Measurements from ENCODE around the gene OXLD1.

Gene OXLD1

DNA sequence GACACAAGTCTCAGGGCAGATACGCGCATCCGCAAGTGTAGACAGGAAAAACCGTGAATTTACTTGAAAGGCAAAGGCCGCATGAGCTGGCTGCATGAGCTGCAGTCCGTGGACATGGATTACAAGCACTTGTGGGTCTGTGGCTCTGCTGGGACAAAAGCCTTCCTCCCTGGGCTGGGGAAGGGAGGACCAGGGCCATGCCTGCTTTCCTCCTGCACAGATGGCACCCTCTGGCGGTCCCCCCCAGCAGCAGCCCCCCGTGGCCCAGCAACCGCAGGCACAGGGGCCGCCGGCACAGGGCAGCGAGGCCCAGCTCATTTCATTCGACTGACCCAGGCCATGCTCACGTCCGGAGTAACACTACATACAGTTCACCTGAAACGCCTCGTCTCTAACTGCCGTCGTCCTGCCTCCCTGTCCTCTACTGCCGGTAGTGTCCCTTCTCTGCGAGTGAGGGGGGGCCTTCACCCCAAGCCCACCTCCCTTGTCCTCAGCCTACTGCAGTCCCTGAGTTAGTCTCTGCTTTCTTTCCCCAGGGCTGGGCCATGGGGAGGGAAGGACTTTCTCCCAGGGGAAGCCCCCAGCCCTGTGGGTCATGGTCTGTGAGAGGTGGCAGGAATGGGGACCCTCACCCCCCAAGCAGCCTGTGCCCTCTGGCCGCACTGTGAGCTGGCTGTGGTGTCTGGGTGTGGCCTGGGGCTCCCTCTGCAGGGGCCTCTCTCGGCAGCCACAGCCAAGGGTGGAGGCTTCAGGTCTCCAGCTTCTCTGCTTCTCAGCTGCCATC lies 35.1 kb upstream of the OXLD1 start:
- DNase-seq: no peak

DNA sequence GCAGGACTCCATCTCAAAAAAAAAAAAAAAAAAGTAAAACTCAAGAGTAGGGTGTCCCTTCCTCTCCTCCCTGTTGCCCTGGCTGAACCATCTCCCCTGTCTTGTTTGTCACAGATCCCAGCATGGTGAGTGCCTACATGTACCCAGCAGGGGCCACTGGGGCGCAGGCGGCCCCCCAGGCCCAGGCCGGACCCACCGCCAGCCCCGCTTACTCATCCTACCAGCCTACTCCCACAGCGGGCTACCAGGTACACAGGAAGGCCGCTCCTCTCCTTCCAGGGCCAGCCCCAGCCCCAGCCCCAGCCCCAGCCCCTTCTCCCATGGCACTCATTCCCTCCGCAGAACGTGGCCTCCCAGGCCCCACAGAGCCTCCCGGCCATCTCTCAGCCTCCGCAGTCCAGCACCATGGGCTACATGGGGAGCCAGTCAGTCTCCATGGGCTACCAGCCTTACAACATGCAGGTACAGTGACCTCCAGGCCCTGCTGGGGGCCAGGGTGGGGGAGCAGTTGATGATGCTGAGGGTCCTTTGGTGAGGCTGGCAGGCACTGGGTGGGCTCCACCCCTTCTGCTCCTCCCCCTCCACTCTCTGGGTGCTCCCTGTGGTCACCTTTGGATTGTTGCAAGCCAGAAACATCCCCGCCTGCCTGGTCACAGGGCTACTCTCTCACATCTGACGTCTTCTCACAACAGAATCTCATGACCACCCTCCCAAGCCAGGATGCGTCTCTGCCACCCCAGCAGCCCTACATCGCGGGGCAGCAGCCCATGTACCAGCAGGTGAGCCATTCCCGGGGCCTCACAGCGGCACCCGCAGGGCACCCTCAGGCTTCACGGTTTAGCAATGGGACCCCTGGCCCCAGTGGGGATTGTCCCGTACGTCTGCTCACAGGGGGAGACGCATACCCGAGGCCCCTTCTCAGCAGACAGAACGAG lies 34.2 kb upstream of the OXLD1 start:
- DNase-seq: no peak

DNA sequence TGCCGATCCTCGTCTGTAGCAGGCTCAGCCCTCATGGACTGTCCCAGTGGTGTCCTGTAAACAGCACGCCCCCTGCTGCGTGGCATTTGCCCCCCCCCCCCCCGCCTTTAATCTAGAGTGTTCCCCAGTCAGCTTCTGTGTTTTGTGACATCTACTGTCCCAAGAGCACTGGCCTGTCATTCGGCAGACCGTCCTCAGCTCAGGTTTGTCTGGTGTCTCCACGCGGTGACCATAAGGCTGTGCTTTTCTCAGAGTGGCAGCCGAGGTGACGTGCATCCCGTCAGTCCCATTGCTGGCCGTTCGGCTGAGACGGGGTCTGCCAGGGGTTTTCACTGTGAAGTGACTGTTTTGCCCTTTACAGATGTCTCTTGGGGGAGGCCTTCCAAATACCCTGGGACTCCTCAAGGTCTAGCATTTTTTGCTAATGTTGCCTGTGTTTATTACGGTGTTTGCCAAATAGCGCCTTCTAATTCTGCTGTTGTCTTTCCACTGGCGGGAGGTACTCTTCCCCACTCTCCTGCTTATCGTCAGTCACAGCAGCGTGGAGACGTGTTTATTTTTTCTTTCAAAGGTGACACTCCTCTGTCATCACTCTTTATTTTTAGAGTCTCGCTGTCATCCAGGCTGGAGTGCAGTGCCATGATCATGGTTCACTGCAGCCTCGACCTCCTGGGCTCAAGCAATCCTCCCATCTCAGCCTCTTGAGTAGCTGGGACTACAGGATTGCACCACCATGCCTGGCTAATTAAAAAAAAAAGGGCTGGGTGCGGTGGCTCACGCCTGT lies 31.0 kb upstream of the OXLD1 start:
- DNase-seq: no peak

DNA sequence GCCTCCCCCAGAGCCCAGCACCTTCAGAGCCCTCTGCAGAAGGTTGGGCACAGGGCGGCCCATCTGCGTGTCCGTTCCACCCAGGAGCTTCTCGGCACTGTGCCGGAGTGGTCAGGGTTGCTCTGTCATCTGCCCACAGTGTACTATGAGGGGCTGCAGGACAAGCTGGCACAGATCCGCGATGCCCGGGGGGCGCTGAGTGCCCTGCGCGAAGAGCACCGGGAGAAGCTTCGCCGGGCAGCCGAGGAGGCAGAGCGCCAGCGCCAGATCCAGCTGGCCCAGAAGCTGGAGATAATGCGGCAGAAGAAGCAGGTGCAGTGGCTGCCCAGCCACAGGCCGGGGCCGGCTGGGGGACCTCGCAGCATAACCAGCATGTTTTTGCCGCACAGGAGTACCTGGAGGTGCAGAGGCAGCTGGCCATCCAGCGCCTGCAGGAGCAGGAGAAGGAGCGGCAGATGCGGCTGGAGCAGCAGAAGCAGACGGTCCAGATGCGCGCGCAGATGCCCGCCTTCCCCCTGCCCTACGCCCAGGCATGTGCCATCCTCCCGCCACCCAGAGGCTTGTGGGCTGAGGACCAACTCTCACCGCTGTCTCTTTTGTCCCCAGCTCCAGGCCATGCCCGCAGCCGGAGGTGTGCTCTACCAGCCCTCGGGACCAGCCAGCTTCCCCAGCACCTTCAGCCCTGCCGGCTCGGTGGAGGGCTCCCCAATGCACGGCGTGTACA lies 30.0 kb upstream of the OXLD1 start:
- no peak for DNase-seq

DNA sequence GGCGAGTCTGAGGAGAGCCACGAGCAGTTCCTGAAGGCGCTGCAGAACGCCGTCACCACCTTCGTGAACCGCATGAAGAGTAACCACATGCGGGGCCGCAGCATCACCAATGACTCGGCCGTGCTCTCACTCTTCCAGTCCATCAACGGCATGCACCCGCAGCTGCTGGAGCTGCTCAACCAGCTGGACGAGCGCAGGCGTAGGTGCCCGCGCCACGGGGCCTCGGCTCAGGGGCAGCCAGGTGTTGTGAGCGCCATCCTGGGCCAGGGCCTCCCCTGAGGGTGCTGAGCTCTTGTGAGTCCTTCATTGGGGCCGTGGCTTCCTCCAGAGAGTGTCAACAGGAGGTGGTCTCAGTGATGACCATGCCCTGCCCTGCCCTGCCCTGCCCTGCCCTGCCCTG lies 29.4 kb upstream of the OXLD1 start:
- DNase-seq: no peak

DNA sequence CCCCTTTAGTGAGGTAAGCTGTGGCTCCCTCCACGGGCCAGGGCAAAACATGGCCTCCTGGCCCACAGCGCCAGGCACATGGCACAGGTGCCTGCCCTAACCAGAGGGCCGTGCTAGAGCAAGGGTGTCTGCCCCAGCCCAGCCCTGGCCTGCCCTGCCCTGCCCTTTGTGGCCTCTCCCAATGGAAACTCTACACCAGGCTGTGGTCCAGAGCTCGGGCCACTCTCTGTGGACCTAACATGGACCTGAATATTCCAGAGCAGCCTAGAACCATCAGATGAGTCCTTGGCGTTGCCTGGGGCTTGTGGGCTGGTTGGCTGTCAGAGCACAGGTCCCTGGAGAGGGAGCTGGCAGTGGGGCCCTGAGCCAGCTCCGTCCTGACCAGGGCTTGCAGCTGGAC lies 28.8 kb upstream of the OXLD1 start:
- no peak for DNase-seq

DNA sequence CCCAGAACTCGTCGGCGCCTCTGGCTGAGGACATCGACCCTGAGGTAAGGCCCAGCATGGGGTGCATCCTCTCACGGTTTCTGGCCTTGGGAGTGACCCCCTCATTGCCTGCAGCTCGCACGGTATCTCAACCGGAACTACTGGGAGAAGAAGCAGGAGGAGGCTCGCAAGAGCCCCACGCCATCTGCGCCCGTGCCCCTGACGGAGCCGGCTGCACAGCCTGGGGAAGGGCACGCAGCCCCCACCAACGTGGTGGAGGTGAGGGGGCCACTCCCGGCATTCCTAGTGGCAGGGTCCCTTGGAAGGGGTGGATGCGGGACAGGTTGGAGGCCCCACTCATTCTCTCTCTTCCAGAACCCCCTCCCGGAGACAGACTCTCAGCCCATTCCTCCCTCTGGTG lies 28.4 kb upstream of the OXLD1 start:
- no peak for DNase-seq

DNA sequence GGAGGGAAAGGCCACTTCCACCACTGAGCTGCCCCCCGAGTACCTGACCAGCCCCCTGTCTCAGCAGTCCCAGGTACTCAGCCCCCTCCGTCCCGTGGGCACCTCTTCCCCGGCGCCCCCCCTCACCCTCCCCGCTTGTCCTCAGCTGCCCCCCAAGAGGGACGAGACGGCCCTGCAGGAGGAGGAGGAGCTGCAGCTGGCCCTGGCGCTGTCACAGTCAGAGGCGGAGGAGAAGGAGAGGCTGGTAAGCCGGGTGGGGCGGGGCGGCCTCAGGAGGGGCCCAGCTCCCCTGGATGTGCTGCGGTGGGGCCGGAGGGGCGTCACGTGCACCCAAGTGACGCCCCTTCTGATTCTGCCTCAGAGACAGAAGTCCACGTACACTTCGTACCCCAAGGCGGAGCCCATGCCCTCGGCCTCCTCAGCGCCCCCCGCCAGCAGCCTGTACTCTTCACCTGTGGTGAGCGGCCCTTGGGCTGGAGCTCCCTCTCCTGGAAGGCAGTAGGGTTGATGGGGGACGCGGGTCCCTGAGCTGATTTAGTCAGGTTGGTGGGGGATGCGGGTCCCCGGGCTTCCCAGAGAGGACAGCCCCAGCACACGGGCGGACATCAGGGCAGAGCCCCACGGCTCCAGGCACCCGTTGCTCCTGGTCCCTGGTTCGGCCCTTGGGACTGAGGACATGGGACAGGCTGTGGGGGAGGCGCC lies 27.3 kb upstream of the OXLD1 start:
- no peak for DNase-seq

DNA sequence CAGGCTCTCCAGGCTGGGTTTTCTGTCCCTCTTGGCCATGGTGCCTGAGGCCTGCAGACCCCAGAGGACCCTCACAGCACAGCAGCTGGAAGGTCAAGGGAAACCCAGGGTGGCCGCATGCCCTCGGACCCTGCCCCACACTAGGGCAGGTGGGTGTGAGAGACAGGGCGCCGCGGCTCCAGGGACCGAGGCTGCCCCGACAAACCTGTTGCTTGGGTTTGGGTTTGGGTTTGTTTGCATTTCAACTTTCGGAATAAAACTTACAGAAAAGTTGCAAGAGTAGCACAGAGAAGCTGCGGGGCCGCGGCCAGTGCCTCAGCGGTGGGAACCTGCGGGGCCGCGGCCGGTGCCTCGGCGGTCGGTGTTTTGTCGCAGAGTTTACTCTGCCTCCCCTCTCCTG lies 25.2 kb upstream of the OXLD1 start:
- no peak for DNase-seq

DNA sequence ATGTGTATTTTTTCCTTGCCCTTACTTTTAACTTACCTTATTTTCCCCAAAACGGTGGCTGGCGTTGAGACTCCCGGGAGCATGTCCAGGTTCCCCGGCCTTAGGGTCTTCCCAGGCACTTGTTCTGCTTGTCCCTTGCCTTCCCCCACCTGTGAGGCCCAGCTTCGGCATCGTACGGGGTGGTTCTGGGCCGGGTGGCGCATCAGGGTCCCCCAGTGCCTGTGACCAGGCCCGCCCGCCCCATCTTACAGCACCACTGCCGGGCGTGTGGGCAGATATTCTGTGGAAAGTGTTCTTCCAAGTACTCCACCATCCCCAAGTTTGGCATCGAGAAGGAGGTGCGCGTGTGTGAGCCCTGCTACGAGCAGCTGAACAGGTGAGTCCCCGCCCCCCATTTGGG lies 24.8 kb upstream of the OXLD1 start:
- no peak for DNase-seq

DNA sequence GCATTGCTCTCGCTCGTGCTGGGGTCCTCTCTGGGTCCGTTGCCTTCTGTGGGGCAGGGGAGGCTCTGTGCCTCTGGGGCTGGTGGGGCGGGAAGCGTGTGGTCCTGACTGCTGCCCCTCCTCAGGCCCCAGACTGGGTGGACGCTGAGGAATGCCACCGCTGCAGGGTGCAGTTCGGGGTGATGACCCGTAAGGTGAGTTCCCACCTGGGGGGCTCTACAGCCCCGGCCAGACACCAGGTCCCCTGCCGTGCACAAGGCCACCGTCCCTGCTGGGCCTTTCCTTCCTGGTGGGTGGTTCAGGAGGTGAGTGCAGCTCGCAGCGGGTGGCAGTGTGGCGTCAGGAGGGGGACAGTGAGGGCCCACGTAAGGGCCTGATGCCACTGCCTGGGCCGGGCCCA lies 24.1 kb upstream of the OXLD1 start:
- DNase-seq: no peak

DNA sequence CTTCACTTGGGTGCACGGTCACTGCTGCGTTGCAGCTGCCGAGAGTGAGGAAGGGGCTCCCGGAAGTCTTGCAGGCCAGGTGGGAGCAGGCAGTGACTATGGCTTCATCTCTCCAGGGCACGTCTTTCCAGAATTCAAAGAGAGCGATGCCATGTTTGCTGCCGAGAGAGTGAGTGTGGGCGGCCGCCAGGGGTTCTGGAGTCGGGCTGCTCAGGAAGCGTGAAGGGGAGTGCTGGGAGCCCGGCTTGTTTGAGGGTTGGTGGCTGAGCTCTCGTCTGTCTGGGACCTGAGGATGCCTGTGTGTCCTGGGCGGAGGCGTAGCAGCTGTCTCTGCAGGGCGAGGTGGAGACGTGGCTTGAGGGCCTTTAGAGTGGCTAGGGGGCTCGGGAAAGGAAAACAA lies 23.7 kb upstream of the OXLD1 start:
- no peak for DNase-seq

DNA sequence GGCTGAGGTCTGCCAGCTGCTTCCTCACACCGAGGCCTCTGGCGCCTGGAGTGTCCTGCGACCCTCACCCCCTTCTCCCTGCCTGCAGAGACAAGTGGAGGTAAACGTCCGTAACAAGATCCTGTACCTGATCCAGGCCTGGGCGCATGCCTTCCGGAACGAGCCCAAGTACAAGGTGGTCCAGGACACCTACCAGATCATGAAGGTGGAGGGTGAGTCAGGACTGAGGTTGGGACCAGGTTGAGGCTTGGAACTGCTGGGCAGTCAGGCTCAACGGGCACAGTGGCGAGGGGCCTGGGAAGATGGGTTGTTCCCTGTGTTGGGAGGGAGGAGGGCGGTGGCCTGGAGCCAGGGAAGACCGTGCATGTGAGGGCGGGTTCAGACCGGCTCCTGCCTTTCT lies 22.2 kb upstream of the OXLD1 start:
- no peak for DNase-seq

DNA sequence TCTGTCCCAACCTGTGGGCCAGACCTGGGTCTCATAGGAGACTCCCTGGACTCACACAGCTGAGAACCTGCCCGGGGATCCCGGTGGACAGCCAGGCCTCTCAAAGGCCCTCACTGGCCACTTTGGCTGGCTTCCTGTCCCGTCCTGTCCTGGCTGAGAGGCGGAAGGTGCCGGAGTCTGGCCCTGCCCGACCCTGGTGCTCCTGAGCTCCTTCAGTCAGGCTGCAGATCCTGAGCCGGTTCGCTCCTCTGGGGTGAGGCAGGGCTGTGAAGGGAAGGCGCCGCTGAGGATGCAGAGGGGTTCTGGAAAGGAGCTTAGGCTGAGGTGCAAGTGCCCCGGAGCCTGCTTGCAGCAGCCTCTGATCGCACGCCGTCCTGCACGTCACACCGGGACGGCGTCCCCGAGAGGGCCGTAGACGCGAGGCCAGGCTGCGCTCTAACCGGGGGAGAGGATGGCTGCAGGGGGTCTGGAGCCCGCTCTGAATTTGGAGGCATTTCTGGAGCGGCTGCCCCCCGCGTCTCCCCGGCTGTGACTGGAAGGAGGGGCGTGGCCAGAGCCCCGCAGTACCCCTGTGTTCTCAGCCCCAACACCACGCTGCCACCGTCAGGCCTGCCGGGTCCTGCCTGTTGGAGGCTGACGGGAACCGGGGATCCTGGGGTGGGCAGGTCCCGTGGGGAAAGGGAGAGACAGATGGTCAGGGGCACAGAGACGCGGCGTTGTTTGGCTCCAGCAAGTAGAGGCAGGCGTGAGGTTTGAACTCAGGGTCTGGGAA lies 21.6 kb upstream of the OXLD1 start:
- no peak for DNase-seq

DNA sequence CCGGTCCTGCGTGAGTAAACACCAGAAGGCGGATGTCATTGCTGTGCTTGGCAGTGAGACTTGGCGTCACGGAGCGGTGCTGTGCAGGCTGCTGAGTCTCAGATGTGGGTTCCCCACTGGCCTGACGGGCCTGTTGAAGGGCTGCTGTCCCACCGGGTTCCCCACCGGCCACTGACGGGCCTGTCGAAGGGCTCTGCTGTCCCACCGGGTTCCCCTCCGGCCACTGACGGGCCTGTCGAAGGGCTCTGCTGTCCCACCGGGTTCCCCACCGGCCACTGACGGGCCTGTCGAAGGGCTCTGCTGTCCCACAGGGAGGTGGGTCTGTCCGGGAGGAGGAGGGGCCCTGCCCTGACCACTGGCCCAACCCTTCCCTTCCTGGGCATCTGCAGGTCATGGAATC lies 20.2 kb upstream of the OXLD1 start:
- no peak for DNase-seq

DNA sequence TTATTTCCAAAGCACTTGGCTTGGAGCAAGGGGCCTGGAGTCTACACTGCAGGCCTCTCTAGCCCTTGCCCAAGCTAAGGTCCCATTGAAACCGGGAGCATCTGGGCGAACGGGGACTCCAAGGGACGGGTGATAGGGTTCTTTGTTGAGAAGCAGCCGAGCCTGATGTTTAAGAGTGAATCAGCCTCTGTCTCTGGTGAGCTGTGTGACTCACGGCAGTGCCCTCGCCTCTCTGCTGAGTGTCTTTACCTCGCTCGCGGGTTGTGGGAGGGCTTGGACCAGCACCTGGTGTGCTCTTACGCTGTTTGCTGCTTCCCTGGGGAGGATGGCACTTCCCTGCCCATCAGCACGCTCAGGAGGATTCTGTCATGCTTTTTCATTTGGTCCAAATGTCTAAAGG lies 18.7 kb upstream of the OXLD1 start:
- peak; percentile 40 for DNase-seq

DNA sequence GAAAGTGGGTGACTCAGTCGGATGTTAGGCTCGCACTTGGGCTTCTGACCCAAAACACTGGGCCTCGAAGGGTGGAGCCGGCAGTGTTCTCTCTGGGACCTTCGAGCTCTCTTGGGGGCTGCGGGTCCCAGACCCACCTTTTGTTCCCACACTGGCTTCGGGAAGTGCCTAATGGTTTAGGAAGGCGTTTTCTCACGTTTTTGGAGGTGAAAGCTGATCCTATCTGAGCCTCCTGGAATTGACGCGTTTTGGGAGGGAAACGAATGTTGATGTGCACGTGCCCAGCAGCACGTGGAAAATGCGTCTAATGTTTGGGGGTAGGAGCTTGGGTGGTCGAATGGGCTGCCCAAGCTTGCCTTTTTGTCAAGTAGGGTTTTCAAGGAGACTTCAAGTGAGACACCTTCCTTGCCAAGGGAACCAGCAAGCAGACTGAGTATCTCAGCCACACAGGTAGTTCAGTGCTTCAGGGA lies 18.1 kb upstream of the OXLD1 start:
- DNase-seq: no peak

DNA sequence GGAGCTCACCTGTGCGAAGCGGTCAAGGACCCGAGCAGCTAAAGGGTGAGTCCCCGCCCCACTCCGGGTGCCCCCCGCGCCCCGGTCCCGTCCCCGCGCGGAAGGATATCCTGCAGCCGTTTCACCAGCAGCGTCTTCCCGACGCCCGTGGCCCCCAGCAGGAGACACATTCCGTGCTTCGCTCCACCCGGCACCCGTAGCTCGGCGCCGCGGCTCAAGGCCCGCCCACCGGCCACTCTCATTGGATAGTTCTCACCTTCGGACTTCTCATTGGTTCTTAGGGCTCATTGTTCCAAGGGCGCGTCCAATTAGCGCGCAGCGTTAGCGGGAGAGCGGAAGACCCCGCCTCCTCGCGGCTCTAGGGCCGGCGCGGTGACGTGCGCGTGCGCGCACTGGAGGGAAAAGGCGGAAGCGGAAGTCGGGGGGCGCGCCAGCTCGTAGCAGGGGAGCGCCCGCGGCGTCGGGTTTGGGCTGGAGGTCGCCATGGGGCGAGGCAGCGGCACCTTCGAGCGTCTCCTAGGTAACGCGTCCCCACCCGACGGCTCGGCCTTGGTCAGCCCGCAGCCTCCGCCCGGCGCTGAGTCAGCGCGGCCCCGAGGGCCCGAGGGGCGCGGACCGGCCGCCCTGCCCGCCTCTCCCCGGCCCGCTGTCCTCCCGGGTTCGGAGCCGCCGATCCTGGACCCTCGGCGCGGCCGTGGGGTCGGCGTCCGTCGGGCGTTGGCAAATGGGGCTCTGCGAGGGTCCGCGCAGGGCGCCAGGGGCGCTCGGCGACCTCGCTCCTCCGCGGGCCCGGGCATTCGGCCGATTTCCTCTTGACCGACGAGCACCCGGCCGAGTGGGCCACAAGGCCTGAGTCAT lies 17.4 kb upstream of the OXLD1 start, which contains the start of the genes ARL16 and HGS:
Gene ARL16, minus strand, starts transcription at position 214 of the 858 bp plus-strand sequence. Its CDS starts 44 bp downstream, at position 170.
Gene HGS, plus strand, starts transcription at position 428 of the 858 bp plus-strand sequence. Its CDS starts 56 bp downstream, at position 484.
- DNase-seq: peak; percentile 99

DNA sequence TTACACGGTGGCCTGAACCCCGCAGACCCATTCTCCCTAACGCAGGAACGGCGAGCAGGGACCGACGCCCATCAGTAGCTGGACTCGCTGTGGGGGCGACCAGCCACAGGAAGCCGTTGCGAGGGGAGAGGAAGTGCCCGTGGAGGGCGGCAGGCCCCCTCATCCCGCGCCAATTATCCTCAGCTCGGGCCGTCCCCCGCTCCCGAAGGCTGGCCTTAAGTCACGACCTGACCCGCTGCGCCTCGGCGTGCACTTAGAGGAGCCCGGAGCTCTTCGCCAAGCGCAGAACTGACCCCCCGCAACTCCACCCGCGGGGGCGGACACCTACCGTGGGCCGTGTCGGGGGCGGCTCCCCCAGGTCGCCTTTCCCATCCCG lies 16.8 kb upstream of the OXLD1 start:
- DNase-seq: no peak

Data from fibroblast of skin of scalp (primary cell).